Measurements from ENCODE around the gene RNF123.

RNF123 gene

DNA sequence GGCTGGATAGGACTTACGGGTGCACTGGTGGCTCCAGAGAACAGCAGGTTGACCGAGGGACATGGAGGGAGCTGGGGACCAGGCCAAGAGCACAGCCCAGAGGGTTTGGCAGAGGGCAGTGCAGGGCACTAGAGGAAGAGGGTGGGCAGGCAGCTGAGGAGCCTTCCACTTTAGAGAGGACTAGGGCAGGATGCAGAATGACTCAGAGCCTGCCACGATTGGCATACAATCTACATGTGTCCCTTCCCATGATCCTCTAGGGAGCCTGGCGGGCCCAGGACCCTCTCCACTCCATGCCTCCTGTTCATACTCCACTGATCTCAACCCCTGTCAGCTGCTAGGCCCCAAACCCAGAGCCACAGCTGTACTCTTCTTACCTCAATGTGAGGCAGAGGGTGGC is 29.6 kb upstream of the RNF123 start:
- DNase-seq: no peak

DNA sequence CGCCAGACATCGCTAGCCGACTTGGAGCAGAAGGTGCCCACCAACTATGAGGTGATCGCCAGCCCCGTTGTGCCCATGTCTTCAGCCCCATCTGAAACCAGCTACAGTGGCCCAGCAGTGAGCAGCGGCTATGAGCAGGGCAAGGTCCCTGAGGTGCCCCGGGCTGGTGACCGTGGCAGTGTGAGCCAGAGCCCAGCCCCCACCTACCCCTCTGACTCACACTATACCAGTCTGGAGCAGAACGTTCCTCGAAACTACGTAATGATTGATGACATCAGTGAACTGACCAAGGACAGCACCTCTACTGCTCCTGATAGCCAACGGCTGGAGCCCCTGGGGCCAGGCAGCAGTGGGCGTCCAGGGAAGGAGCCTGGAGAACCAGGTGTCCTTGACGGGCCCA is 28.1 kb upstream of the RNF123 start:
- DNase-seq: no peak

DNA sequence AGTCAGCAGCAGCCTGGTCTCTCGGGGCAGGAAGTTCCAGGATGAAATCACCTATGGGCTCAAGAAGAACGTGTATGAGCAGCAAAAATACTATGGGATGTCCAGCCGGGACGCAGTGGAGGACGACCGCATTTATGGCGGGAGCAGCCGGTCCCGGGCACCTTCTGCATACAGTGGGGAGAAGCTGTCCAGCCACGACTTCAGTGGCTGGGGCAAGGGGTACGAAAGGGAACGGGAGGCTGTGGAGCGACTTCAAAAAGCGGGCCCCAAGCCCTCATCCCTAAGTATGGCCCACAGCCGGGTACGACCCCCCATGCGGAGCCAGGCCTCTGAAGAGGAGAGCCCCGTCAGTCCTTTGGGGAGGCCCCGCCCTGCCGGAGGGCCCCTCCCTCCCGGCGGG is 27.3 kb upstream of the RNF123 start:
- DNase-seq: no peak

DNA sequence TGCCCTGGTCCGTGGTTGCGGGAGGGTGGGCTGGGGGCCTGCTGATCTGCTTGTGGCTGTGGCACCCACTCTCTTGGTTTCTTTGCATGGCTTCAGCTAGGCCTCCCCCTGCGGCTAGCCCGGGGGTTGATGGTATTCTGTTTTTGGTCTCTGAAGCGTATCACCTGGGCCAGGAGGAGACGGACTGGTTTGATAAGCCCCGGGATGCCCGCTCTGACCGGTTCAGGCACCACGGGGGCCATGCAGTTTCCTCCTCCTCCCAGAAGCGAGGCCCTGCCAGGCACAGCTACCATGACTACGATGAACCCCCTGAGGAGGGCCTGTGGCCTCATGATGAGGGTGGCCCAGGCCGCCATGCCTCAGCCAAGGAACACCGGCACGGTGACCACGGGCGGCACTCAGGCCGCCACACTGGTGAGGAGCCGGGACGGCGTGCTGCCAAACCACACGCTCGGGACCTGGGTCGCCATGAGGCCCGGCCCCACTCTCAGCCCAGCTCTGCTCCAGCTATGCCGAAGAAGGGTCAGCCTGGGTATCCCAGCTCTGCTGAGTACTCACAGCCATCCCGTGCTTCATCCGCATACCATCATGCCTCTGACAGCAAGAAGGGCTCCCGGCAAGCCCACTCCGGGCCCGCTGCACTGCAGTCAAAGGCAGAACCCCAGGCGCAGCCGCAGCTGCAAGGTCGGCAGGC is 26.5 kb upstream of the RNF123 start:
- no peak for DNase-seq

DNA sequence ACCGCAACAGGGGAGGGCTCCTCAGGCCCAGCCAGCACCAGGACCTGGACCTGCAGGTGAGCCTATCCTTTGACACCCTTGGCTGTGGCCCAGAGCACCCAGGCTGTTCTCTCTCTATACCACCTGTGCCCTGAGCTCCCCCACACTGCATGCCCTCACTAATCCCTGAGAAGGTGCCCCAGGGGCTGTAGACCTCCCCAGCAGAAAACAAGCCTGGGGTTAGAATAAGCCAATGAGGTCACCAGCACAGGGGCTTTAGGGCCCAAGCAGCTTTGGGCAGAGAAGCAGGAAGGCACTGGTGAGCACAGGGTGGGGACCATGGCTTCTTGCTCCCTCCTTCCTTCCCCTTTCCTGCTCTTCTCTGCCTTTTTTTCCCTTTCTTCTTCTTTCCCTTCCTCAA is 25.5 kb upstream of the RNF123 start:
- no peak for DNase-seq

DNA sequence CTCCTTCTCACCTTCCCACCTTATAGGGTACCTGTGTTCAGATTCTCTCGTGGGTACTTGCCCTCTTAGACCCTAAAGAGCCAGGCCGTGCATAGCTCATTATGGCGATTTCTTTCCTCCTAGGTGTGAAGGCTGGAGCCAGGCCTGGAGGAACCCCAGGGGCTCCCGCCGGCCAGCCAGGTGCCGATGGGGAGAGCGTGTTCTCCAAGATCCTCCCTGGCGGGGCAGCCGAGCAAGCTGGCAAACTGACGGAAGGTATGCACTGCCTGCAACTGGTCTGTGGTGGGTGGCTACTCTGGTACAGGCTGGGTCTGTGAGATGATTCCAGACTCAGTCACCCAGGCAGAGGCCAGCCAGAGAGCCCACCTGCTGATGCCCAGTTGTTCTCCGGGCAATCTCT is 25.1 kb upstream of the RNF123 start:
- DNase-seq: no peak

DNA sequence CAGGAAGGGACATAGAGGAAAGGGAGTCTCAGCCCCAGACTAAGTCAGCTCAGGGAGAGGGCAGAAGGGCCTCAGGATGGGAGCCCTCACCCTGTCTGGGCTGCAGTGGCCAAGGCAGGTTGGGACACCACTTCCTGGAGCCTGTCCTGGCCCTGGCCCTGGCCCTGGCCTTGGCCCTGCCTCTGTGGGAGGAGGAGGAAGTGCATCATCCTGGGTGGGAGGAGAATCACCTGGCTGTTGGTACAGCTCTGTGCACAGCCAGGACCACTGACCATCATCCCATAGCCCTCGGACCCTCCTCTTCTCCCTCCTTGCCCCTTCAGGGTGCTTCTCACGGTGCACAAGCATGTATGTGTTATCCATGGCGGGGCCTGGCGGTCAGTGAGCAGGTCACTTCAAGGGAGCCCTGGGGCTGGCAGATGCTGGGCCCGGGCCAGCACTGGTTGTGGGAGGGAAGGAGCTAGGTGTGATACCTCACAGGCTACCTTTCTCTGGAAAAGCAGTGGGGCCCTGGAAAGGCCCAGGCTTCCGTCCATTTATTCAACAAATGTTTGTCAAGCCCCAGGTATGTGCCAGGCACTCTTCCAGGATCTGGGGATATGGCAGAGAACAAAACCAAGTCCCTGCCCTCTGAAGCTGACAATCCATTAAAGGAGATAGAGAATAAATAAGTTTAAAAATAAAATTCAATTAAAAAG is 23.4 kb upstream of the RNF123 start:
- DNase-seq: no peak

DNA sequence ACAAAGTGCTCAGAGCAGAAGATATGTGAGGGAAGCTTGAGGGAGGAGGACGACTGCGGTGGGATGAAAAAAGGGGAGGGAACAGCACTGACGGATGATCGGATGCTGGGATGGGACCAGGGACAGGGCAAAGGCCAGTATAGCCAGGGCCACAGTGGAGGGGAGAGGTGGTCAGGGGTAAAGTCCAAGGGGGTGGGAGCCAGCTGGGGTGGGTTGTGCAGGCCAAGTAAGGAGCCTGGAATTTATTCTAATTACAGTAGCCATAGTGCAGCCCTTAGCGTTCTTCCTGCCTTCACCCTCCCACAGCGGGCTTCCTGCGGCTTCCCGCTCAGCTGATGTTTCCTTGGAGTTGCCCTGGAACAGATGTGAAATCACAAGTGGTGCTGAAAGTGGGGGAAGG is 22.8 kb upstream of the RNF123 start:
- no peak for DNase-seq

DNA sequence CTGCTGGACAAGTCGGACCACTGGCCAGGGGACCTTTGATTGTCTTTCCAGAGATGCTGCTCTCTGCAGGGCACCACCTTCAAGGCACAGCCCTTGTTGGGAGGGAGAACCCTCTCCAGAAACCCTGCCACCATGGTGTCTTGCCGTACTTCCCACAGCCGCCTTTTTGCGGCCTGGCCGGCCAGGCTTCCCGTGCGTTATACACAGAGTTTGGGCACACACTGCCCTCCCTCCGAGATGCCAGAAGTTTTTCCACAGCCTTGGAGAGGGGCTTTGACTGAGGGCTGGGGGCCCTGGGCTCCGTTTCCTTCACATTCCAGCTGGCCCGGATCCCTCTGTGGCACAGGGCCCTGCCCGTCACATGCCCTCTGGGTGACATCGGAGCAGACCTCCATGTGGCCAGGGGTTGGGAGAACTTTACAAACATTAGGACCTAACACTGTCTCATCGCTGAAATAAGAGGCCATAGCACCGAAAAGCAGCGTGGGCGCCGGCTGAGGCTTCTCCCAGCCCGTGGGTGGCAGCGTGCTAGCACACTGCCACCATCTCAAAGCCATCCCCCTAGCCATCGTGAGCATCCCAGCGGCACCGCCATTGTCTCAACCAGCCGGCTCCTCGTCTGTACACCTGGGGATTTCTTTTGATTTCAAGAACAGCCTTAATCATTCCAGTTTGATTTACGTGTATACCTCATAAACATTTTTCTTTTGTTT is 21.5 kb upstream of the RNF123 start:
- no peak for DNase-seq

DNA sequence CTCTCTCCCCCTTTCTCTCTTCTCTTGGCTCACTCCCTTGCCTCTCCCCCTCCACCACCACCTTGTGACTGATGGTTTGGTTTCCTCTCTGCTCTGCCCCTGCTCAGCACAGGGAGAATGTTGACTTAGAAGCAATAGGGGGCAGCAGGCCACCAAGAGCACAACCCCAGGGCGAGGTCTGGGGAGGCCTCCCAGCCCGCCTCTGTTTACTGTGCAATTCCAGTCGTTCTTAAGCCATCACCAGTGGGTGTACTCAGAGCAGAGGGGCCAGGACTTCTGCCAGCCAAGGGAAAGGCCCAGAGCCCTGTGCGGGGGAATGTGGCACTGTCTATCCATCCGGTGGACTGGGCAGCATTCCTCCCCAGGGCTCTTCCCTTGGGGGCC is 21.0 kb upstream of the RNF123 start:
- no peak for DNase-seq

DNA sequence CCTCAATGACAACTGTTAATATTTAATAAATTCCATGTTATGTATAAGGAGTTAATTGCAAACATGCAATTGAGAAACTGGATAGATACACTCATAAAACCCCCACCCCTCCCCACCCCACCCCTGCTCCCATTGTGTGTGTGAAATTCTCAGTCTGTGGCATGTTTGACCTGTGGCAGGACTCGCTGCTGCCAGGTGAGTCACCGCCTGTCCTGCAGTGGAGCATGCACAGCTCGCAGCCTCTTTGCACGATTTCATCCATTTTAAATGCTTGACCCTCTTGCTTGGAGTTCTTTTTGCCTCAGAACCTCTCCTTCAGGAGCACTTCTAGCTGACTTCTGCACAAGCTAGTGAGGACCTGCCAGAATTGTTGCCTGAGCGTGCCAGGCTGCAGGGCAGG is 20.5 kb upstream of the RNF123 start:
- DNase-seq: no peak

DNA sequence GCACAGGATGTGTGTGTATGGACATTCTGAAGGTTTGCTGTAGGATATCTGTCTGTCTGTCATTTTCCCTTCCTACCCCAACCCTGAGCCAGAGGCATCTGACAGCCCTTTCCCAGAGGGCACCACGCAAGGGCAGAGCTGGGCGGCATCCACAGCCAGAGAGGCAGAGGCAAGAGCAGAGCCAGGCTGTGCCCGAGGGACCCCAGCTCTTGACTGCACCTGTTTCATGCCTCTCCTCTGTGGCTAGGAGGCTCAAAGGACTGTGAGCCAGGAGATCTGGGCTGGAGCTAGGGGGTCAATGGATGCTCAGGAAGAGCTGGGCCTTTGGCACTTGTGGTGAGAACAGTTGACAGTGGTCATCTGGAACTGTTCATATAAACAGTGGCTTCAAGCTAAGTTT is 20.0 kb upstream of the RNF123 start:
- no peak for DNase-seq

DNA sequence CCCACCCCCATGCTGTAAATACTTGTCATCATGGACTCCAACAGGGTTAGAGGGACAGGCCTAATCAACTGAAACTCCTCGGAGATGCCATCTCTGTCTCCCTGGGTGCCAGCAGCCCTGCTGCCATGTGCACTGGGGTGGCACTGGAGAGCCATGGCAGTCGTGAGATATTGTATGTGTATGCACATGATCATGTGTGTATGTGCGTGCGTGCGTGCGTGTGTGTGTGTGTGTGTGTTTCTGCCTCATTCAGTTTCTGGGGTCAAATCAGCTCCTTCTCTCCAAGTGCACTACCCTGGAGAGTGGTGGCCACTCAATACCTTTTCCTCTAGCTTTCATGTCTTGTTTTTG is 18.4 kb upstream of the RNF123 start:
- DNase-seq: no peak

DNA sequence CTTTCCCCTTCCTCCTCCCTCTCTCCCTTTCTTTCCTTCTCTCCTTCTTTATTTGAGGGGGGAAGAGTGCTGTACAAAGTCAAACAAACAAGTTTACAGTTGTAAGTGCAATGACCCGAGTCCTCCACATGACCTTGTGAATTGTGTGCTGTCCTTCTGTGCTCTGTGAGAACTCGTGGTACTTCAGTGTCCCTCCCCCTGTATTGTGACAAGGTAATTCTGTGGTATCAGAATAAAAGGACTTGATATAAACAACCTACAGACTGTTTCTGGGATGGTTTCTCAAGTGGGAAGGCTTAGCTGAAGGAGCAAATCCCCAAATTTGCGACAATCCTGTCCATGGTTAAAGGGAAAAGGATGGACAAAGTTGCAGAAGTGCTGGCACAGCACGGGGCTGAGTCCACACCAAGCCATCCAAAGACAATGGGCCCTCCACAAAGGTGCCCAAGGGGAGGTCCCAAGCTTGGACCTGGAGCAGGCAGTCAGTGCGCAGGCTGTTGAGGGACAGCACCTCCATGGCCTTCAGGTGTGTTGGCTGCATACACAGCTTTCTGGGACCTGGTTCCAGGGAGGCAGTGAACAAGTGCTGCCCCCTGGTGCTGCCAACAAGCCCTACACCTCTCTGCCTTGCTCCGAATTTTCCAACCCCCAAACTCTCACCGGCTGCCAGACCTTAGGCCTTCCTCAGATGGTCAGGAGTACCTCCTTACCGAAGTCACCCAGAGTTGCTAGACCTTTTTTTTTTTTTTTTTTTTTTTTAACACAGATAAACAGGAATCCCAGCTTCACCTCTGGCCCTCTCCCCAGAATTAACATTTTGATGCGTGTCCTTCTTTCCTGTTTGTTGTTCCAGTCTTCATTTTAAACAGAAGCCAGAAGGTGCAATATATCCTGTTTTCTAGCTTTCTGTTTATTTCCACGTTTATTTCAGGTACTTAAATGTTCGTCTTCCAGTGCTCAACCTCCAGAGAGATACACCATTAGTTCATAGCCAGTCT is 17.8 kb upstream of the RNF123 start:
- DNase-seq: peak; percentile 91

DNA sequence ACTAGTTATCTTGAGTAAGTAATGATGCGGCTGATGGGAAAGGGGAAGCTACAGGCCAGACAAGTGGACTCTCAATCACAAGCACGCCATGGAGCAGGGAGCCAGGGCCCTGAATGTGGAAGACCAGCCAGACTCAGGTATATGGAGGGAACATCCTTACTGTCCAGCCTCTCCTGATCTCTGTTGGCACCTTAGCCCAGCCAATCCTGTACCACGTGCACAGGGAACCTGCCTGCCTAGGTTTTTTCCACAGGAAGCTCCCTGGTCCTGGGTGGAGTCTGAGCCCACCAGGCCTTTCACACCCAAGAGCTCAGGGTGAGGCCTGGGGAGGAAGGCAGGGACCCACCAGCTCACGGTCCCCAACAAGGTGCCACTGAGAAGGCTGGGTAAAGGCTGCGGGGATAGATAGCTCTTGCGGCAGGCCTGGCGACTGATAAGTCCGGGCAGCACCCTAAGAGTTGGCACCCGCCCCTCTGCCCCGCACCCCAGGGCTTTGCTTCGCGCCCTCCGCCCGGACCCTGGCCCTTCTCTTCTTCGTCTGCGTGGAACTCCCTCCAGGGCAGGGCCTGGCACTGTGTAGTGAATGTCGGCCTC is 16.1 kb upstream of the RNF123 start:
- peak; percentile 17 for DNase-seq

DNA sequence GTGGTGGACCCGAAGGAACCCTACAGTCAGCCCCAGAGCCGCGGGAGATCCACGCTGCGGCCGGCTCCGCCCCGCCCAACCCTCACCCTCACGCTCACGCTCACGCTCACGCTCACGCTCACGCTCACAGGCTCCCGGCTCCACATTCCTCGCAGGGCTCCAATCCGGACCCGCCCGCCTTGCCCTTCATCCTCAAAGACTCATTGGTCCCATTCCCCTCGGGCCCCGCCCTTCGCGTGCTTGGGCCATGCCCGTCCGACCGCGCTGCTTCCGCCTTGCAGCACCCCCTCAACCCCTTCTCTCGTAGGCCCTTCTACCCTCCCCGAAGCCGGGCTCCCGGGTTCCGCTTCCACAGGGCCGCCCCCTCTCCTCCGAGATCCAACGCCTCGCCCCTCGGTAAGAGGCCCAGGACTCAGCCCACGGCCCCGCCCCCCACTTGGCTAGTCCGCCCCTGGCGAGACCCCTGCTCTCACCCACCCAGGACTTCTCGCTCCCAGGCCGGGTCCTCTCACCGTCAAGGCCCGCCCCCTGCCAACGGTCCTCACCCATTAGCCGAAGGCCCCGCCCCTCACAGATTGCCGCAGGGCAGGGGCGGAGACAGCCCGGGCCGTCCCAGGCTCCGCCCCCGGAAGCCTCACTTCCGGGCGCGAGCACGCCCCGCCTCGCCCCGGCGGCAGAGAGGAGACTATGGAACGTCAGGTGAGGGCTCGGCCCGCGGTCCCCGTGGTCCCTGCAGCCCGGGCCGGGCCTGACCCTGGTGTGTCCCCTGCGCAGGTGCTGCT is 15.5 kb upstream of the RNF123 start, which contains the start of gene APEH:
APEH (plus strand) TSS at position 637 of the 782 bp plus-strand sequence; CDS start at position 688, 51 bp downstream.
- DNase-seq: peak; percentile 96

DNA sequence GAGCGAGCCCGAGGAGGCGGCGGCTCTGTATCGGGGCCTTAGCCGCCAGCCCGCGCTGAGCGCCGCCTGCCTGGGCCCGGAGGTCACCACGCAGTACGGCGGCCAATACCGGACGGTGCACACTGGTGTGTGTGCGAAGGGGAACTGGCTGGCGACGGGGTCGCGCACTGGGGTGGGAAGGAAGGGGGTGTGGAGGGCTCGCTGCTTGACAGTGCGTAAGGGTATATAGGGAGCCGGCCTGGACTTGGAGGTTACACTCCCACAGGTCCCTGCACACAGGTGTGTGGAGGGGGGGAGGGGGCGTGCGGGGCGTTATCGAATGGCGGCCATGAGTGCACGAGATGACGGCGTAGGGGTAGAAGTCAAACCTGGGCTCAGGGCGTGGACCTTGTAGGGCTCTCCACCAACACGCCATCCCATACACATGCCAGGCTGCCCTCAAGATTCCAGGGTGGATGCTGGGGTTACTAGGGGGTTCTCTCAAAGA is 14.8 kb upstream of the RNF123 start:
- no peak for DNase-seq

DNA sequence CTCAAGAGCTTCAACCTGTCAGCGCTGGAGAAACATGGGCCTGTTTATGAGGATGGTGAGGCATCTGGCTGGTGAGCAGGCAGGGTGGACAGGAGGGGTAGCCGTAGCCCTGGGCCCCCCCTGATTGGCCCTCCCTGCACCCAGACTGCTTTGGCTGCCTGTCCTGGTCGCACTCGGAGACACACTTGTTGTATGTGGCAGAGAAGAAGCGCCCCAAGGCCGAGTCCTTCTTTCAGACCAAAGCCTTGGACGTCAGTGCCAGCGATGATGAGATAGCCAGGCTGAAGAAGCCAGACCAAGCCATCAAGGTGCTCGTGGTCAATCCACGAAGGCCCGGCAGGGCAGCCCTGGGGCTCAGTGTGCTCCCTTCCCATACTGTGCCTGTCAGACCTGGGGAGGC is 13.4 kb upstream of the RNF123 start:
- no peak for DNase-seq

DNA sequence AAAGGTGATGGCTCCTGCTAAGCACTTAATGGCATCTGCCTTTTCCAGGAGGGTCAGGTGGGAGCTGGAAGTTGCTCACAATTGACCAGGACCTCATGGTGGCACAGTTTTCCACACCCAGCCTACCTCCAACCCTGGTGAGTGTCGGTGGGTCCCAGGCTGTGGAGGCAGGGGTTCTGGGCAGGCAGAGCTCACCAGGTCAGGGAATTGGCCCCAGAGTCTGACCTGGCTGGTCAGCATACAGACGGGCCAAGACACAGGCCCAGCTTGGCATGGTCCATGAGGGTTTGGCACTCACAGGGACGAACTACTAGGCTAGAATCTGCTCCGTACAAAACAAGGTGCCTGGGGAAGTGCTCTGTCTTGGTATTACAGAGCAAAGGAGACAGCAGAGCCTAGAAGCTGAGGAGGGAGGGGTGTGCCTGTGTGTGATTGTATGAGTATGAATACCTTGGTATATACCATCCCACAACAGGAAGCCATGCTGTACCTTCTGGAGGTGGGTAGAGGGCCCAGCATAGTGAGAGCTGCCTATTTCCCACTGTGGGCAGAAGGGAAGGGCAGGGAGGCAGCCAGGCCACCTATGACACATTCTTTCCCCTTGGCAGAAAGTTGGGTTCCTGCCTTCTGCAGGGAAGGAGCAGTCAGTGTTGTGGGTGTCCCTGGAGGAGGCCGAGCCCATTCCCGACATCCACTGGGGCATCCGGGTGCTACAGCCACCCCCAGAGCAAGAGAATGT is 8.7 kb upstream of the RNF123 start:
- DNase-seq: no peak

DNA sequence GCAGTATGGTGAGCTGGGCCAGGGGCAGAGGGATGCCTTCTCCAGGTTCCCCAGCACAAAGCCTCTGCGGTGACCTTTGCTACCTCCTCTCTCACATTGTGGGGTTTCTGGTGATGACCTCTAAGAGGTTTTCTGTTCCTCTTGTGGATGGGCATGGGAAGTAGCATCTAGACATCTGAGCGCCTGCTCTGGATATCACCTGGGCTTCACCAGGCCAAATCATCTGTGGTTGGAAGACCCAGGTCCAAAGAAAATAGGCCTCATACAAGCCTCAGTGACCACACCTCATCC is 8.2 kb upstream of the RNF123 start:
- DNase-seq: no peak

DNA sequence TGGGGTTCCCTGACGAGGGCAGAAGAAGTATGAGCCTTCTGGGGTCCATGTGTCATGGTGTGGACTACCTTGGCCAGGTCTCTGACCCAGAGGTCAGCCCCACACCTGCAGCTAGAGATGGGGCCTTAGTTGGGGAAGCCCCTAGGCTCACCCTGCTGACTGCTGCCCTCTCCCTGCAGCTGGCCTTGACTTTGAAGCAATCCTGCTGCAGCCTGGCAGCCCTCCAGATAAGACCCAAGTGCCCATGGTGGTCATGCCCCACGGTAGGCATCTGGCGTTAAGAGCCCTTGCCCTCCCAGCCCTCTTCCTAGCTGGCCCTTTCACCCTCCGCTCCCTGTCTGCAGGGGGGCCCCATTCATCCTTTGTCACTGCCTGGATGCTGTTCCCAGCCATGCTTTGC is 7.8 kb upstream of the RNF123 start:
- no peak for DNase-seq

All from retina (tissue), 1 donor.